ENCODE measurements around the gene ZNF507. TPM values are rescaled to one million over a fixed set of nuclear protein-coding genes. Genes with fewer than 3 reads are reported as not detected.

The ZNF507 gene
- total RNA-seq, 8 experiments from 2014 or later = 7.9 to 31.6 (median 13.0) TPM

GRCh38 chr19:32318884-32319520 is 26.4 kb upstream of the ZNF507 start:
- Histone ChIP-seq H3K4me1 (replicated peaks in 1 of 2) (peaks cover 30 to 38% of the 10 kb centered on the region in 2 donors), H3K4me3 (no peak overlapping the region), H3K27ac (no peak overlapping the region)
- in situ Hi-C loops (cut with MboI; ENCODE audit: low pct_unique_long_range_greater_than_20kb in 2 of 9, low sequenced_read_pairs in 9 of 9, unreplicated experiment in 9 of 9) = loop anchor here in 1 of 9 experiments (25.0 kb wide), 1 partner anchor 243 kb away; no protein-coding TSS in a partner anchor
- WGBS, 10 experiments = 0 to 40% (median 19%) methylated on average over 1 to 4 of the region's 5 CpGs; no CpG with 5 or more reads in 2 of the 10 experiments
- peak; percentile 28 to 83 (median 70) for ATAC-seq (replicated peaks in 6 of 8)

GRCh38 chr19:32322541-32322940 is 22.9 kb upstream of the ZNF507 start:
- Histone ChIP-seq H3K4me3 (no peak overlapping the region), H3K4me1 (replicated peaks in 1 of 2) (peaks cover 15 to 20% of the 10 kb centered on the region in 2 donors), H3K27ac (no peak overlapping the region)
- WGBS, 10 experiments = 17 to 67% (median 32%) methylated on average over 1 to 3 of the region's 7 CpGs; no CpG with 5 or more reads in 4 of the 10 experiments
- in situ Hi-C loops (cut with MboI; ENCODE audit: low pct_unique_long_range_greater_than_20kb in 2 of 9, low sequenced_read_pairs in 9 of 9, unreplicated experiment in 9 of 9) = loop anchor here in 1 of 9 experiments (25.0 kb wide), 1 partner anchor 240 kb away; no protein-coding TSS in a partner anchor
- ATAC-seq (replicated peaks in 6 of 8) = peak; percentile 34 to 98 (median 74)

DNA sequence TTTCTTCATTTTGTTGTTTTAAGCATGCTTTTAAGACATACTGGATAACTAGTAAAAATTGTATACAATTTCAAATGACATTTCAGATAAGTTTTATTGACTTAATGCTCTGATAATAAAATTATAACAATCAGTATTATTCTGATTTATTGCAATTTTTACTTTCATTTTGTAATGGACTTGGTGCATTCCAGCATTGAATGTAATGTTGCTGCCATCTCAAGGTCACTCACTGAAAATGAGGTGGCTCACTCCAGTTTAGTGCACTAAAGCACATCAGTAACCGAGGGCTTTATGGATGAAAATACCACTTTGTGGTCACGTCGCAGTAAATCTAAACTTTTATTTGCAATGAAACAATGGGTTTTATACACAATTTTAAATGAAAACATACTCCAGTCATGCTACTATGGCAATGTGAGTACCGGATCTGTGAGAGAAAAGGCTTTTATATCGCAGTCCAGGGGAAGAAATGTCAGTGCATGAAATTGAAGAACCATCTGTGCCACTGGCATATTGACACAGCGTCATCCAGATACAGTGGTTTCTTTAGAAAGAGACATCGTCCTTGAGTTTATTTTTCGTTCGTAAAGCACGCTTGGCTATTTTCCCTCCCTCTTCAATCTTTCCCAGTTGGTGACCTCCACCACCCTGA is 20.7 kb upstream of the ZNF507 start:
- in situ Hi-C loops (cut with MboI; ENCODE audit: low pct_unique_long_range_greater_than_20kb in 2 of 9, low sequenced_read_pairs in 9 of 9, unreplicated experiment in 9 of 9) = loop anchor here in 3 of 9 experiments (25.0 kb wide), 2 partner anchors 238 to 1637 kb away; no protein-coding TSS in a partner anchor
- peak in 1 of 8 experiments; percentile 70 for ATAC-seq (replicated peaks in 6 of 8)
- no peak overlapping the region for H3K27ac ChIP-seq
- H3K4me3 ChIP-seq = no peak overlapping the region
- peaks cover under 1 to 5% of the 10 kb centered on the region in 2 donors for H3K4me1 ChIP-seq (replicated peaks in 1 of 2)
- 16 to 90% (median 77%) methylated on average over 1 to 10 of the region's 10 CpGs for WGBS, 10 experiments

DNA sequence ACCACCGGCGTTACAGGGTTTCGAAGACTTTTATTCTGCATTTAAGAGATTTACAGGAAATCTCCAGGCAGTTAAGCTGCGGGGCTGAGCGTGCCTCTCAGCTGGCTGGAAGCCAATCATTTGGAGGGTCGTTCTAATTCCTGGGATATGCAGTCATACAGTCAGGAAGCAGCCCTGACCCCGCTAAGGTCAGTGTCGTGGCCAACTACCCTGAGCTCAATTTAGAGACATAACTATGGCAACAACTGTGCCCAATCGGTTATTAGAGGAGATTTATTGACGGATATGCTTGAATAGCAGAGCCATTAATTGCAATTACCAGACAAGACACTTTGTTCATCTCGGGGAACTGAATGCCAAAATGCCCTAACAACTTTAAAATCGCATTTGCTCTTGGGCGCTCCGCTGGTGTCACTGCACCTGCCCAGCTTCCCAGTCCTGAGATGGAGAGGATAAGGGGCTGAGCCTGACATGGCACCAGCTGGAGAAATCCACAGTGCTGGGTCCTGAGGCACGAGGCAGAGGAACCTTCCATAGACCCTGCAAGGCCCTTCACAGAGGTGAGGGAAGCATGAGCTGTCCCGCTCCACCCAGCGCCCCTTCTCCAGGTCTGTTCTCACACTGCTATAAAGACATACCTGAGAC is 15.1 kb upstream of the ZNF507 start:
- WGBS, 10 experiments = 32 to 100% (median 71%) methylated on average over 1 to 14 of the region's 17 CpGs; no CpG with 5 or more reads in 2 of the 10 experiments

DNA sequence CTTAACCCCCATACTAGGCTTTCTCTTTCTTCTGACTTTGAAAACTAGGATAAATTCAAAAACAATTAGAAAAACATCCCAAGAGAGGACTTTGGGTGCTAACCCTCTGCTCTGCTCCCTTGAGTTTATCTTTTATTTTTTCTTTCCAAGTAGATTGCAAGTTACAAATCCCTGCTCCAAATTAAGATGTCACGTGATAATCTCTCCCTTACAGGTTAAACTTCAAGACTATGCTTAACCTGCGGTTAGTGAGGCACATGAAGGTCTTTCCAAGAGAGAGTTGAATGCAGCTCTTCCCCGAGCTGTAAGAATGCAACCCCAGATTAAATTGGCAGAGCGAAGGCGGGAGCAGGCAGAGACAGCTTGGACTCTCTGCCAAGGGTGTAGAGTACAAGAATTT is 12.2 kb upstream of the ZNF507 start:
- ATAC-seq (replicated peaks in 6 of 8) = no peak
- WGBS, 10 experiments = 41 to 88% (median 60%) methylated on average over 2 to 5 of the region's 5 CpGs; no CpG with 5 or more reads in 1 of the 10 experiments
- Histone ChIP-seq H3K4me1 (replicated peaks in 1 of 2) (peaks cover 15% of the 10 kb centered on the region in 2 donors), H3K4me3 (no peak overlapping the region), H3K27ac (no peak overlapping the region)
- in situ Hi-C loops (cut with MboI; ENCODE audit: low pct_unique_long_range_greater_than_20kb in 2 of 9, low sequenced_read_pairs in 9 of 9, unreplicated experiment in 9 of 9) = loop anchor here in 2 of 9 experiments (25.0 kb wide), 2 partner anchors 229 to 1646 kb away; no protein-coding TSS in a partner anchor

More for the DNA sequence above, 15.1 kb upstream of the ZNF507 start:
- in situ Hi-C loops (cut with MboI; ENCODE audit: low pct_unique_long_range_greater_than_20kb in 2 of 9, low sequenced_read_pairs in 9 of 9, unreplicated experiment in 9 of 9) = loop anchor here in 2 of 9 experiments (25.0 kb wide), 2 partner anchors 232 to 1643 kb away; no protein-coding TSS in a partner anchor
- H3K4me1 ChIP-seq (replicated peaks in 1 of 2) = peaks cover 5 to 10% of the 10 kb centered on the region in 2 donors
- H3K4me3 ChIP-seq = no peak overlapping the region
- ATAC-seq (replicated peaks in 6 of 8) = peak in 3 of 8 experiments; percentile 66 to 93 (median 88)
- no peak overlapping the region for H3K27ac ChIP-seq

DNA sequence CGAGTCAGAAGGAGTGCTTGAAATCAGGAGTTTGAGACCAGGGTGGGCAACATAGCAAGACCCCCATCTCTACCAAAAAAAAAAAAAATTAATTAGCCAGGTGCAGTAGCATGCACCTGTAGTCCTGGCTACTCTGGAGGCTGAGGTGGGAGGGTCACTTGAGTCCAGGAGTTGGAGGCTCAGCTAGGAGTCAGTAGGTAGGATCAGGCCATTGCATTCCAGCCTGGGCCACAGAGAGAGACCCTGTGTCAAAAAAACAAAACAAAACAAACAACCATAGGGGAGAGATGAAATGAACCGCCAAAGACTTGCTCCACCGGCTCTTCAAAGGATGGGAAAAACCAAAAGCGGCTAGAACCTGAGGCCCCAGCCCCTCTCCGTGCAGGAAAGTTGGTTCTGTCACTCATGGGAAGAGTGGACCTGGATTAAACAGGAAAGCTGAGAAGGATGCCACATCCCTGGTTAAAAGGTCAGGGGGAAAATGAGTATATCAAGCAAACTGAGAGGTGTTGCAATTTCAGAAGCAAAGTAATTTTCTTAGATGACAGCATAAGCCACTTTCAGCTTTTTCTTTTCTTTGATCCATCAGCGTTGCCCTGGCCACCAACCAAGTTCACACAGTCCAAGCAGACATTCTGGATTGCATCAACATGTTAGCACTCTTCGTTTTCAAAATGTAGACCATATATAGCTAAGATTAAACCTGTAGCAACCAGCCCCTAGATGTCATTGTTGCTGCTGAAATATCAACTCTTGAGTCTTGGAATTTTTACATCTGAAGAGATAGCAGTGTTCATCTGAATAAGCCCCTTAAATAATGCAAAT is 8.9 kb upstream of the ZNF507 start:
- 7 to 87% (median 55%) methylated on average over 1 to 5 of the region's 7 CpGs for WGBS, 10 experiments
- H3K27ac ChIP-seq = no peak overlapping the region
- in situ Hi-C loops (cut with MboI; ENCODE audit: low pct_unique_long_range_greater_than_20kb in 2 of 9, low sequenced_read_pairs in 9 of 9, unreplicated experiment in 9 of 9) = loop anchor here in 2 of 9 experiments (25.0 kb wide), 2 partner anchors 226 to 1649 kb away; no protein-coding TSS in a partner anchor
- H3K4me3 ChIP-seq = no peak overlapping the region
- ATAC-seq (replicated peaks in 6 of 8) = peak in 7 of 8 experiments; percentile 29 to 75 (median 62)
- peaks cover 9 to 10% of the 10 kb centered on the region in 2 donors for H3K4me1 ChIP-seq (replicated peaks in 1 of 2)

DNA sequence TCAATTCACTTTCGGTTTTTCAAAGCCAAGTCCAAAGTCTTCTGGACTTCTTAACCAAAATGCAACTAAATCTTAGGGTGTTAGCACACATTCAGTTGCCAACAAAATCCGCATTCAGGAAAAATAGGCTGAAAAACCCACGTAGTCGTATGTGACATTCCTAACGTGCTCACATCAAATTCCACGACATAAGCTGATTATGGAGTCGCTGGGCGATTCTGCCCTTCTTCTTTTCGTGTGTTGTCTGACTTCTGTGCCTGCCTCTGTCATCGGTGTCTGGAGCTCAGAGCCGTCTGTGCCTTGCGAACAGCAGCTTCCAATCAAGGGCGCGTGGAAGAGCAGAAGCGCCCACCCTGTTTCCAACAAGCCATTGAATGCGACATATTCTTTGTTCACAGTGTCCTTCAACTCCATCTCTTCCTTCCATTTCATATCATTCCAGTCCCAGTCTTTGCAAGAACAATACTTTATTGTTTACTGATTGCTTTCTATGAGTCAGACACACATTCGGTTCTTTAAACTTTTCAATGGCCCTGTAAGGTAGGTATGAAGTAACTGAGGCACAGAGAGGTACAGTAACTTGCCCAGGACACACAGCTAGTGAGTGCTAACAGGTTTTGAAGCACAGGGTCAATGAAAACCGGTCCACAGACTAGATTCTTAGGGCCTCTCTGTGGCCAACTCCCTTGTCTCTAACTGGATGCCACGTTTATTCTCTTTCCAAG is 8.2 kb upstream of the ZNF507 start:
- no peak overlapping the region for H3K4me3 ChIP-seq

DNA sequence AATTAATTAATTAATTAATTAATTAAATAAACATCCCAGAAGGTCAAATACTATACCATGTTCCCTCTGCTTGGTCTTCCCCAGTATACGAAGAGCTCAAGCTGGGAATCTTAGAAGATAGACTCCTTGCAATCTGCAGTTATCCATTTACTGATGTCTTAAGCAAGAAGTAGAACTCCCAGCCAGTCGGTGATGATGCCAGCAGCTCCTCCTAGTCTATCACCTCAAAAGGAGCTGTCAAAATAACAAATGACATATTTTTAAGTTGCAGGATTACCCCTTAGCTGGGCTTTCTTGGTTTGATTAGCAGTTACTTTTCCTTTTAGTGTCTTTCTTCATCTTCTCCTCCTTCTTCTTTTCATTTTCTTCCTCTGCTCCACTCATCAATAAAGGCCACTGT is 6.0 kb upstream of the ZNF507 start:
- Histone ChIP-seq H3K4me3 (no peak overlapping the region), H3K4me1 (replicated peaks in 1 of 2) (peaks cover 9 to 10% of the 10 kb centered on the region in 2 donors), H3K27ac (no peak overlapping the region)
- WGBS, 10 experiments = 55 to 100% (median 63%) methylated on average over 1 to 2 of the region's 2 CpGs; no CpG with 5 or more reads in 2 of the 10 experiments
- no peak for ATAC-seq (replicated peaks in 6 of 8)
- in situ Hi-C loops (cut with MboI; ENCODE audit: low pct_unique_long_range_greater_than_20kb in 2 of 9, low sequenced_read_pairs in 9 of 9, unreplicated experiment in 9 of 9) = loop anchor here in 2 of 9 experiments (25.0 kb wide), 2 partner anchors 223 to 1652 kb away; no protein-coding TSS in a partner anchor

More for the DNA sequence above, 8.2 kb upstream of the ZNF507 start:
- ATAC-seq (replicated peaks in 6 of 8) = peak in 2 of 8 experiments; percentile 36 to 44
- in situ Hi-C loops (cut with MboI; ENCODE audit: low pct_unique_long_range_greater_than_20kb in 2 of 9, low sequenced_read_pairs in 9 of 9, unreplicated experiment in 9 of 9) = loop anchor here in 2 of 9 experiments (25.0 kb wide), 2 partner anchors 225 to 1650 kb away; no protein-coding TSS in a partner anchor
- no peak overlapping the region for H3K27ac ChIP-seq
- H3K4me1 ChIP-seq (replicated peaks in 1 of 2) = peaks cover 9 to 10% of the 10 kb centered on the region in 2 donors
- 28 to 100% (median 74%) methylated on average over 1 to 17 of the region's 19 CpGs for WGBS, 10 experiments

DNA sequence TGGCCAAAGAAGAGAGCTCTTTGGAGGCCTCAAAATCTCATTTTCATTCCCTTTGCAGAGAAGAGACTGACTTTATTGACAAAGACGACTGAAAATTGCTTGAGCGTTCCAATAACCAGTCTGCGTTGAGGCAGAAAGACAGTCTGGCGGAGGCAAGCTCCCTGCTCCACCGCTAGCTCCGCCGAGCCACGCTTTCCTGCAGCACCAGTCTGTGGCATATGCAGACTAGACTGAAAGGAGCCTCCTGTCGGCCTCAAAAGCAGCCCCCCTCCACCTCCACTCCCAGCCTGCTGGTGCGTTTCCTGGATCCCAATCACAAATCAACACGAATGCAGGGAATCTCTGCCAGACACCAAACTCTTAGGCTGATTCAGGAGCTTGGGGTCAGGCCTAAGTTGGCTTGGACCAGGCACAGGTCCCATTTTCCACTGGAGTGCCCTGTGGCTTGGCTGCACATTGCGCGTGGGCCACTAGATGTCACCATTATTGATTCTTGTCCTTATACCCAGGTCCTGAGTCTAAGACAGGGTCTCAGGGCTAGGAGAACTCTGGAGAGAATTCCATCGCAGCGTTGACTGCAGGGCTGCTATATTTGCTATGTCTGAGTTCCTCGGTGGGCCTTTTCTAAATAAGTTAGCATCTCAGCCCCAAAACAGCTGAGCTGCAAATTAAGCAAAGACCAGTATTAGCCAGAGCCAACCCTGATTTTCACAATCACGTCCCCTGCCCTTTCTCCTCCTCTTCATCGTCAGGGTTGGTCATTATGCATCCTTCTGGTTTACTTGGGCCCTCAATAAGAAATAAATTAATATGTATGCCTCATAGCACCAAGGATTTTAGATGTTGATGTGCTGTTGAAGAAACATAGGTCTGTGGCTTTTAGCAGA is 5.2 kb upstream of the ZNF507 start:
- in situ Hi-C loops (cut with MboI; ENCODE audit: low pct_unique_long_range_greater_than_20kb in 2 of 9, low sequenced_read_pairs in 9 of 9, unreplicated experiment in 9 of 9) = loop anchor here in 2 of 9 experiments (25.0 kb wide), 2 partner anchors 222 to 1653 kb away; no protein-coding TSS in a partner anchor
- H3K27ac ChIP-seq = no peak overlapping the region
- peaks cover 9 to 10% of the 10 kb centered on the region in 2 donors for H3K4me1 ChIP-seq (replicated peaks in 1 of 2)
- peak; percentile 68 to 97 (median 80) for ATAC-seq (replicated peaks in 6 of 8)
- 40 to 100% (median 70%) methylated on average over 1 to 13 of the region's 18 CpGs for WGBS, 10 experiments
- H3K4me3 ChIP-seq = no peak overlapping the region

GRCh38 chr19:32342695-32343094 is 2.7 kb upstream of the ZNF507 start:
- WGBS, 10 experiments = 94 to 100% (median 100%) methylated on average over 1 to 2 of the region's 2 CpGs; no CpG with 5 or more reads in 2 of the 10 experiments
- Histone ChIP-seq H3K4me3 (no peak overlapping the region), H3K4me1 (replicated peaks in 1 of 2) (peaks cover 7 to 12% of the 10 kb centered on the region in 2 donors), H3K27ac (no peak overlapping the region)
- ATAC-seq (replicated peaks in 6 of 8) = no peak
- in situ Hi-C loops (cut with MboI; ENCODE audit: low pct_unique_long_range_greater_than_20kb in 2 of 9, low sequenced_read_pairs in 9 of 9, unreplicated experiment in 9 of 9) = loop anchor here in 2 of 9 experiments (25.0 kb wide), 2 partner anchors 220 to 1655 kb away; no protein-coding TSS in a partner anchor

Data from motor neuron (in vitro differentiated cells).